ENCODE measurements around the gene SSH2. TPM values are rescaled to one million over a fixed set of nuclear protein-coding genes. Genes with fewer than 3 reads are reported as not detected.

Gene SSH2
- total and polyA plus RNA-seq, 9 of the 15 experiments (the other 6 are each of a cell fraction or from before 2014, with no cell fraction given): 3.9 to 16.1 (median 10.2) TPM

- TF ChIP-seq, protein P1, sequence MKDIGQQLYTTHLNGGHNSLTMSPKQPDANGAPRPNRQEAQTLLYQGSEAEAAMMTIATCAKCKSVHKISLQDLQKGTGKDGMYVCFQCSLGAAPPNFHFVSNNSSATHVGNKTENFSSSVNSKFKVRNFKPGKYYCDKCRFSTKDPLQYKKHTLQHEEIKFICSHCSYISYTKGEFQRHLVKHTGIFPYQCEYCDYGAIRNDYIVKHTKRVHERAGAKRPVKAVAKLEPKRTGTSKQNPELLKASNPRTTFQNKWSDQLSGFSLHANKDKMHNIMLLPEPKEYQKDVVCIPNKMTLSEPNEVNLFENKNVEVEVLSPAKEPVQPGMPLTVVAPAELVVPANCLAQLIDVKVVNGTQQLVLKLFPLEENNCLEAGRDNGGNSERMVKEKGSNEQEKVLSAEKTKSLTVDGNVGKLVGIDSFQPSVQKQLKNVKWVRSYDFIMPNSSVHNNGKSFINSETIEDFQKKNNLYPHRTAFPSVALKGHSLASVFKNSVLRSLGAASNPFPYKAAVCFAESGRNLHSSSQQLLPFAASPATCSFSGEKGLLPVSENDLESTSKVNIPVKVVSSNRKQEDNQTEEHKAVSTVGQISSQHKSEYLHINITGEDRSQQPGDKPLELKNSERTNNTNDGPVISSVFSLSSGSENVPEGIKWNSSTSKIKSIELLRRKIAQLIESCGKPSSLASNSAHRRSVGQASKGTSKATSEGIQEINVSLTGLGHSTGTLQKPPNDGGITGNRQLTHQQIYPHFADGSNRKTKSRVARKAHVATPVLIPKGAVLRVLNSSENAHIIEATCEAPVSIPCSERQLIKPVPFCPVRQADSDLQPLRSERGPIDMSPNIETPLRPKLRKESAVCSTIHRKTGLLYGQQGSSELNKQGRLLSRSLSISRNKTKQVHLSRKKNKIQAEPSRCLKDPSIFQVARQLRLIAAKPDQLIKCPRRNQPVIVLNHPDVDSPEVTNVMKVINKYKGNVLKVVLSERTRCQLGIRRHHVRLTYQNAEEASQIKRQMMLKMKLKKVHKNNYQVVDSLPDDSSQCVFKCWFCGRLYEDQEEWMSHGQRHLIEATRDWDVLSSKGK (CRISPR knock-in tag; IDR thresholded peaks at IDR 0.05): no peak
- no peak for TF ChIP-seq WHSC1 (IDR thresholded peaks at IDR 0.05; ENCODE audit: low read length)
- TF ChIP-seq, protein P2, sequence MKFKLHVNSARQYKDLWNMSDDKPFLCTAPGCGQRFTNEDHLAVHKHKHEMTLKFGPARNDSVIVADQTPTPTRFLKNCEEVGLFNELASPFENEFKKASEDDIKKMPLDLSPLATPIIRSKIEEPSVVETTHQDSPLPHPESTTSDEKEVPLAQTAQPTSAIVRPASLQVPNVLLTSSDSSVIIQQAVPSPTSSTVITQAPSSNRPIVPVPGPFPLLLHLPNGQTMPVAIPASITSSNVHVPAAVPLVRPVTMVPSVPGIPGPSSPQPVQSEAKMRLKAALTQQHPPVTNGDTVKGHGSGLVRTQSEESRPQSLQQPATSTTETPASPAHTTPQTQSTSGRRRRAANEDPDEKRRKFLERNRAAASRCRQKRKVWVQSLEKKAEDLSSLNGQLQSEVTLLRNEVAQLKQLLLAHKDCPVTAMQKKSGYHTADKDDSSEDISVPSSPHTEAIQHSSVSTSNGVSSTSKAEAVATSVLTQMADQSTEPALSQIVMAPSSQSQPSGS (CRISPR knock-in tag; IDR thresholded peaks at IDR 0.05): no peak
- TF ChIP-seq KLF10 (CRISPR knock-in tag; IDR thresholded peaks at IDR 0.05): no peak
- TF ChIP-seq NFXL1 (CRISPR knock-in tag; IDR thresholded peaks at IDR 0.05): no peak
- TF ChIP-seq HSF4 (CRISPR knock-in tag; IDR thresholded peaks at IDR 0.05; ENCODE audit: borderline replicate concordance): no peak
- TF ChIP-seq POLR2G (IDR thresholded peaks at IDR 0.05; ENCODE audit: low read depth, low read length): no peak
- no peak for TF ChIP-seq CCNT2 (IDR thresholded peaks at IDR 0.05; ENCODE audit: borderline replicate concordance, extremely low read depth, insufficient read length, low read depth, low read length)
- no peak for TF ChIP-seq SNRNP70 (optimal IDR thresholded peaks at IDR 0.05; ENCODE audit: low read depth, low read length)
- TF ChIP-seq DPF2 (IDR thresholded peaks at IDR 0.05): 0 out of 2 replicates have a peak, but pooled peaks have one; percentile 43
- TF ChIP-seq REST (IDR thresholded peaks at IDR 0.05; ENCODE audit: borderline replicate concordance): no peak
- no peak for TF ChIP-seq REST (CRISPR knock-in tag; IDR thresholded peaks at IDR 0.05; ENCODE audit: low read depth)
- TF ChIP-seq FOSL1 (tag; conservative IDR thresholded peaks at IDR 0.05): peak; percentile 75
- TF ChIP-seq HDAC1 (IDR thresholded peaks at IDR 0.05): peak in 1 of 2 experiments; percentile 59; a peak in 1 of 4 replicates
- peak; percentile 59; the same call in 1 of the 2 replicates for TF ChIP-seq SMARCE1 (IDR thresholded peaks at IDR 0.05)
Measured at GRCh38 chr17:29874931-29875596, 55.0 kb downstream of the SSH2 start (continued).
